HEK293 (cell line): ENCODE measurements around the gene NOG.

ENCODE experiments used
- CTCF ChIA-PET: fragments of 350-600 bp; formaldehyde crosslinking; extraction: SDS; loops from one replicate; lab custom pipeline; 2021; ENCODE audit warnings: antibody characterized with exemption; lab: Yijun Ruan, JAX
- POLR2A ChIA-PET: fragments of 300-600 bp; formaldehyde crosslinking; extraction: SDS; loops from one replicate; lab custom pipeline; 2020; ENCODE audit warnings: antibody characterized with exemption, inconsistent platforms; lab: Yijun Ruan, JAX
- H3K27ac ChIP-seq: fragments of 200-500 bp; sonication (Bioruptor generic); 2 replicates; pipeline ENCODE4 v1.5.1; 2014; ENCODE audit warnings: low read depth, low read length, control low read depth, inconsistent platforms; ENCODE audit errors: extremely low read depth
- H3K36me3 ChIP-seq, 2 experiments: fragments of 200-500 bp in 1 of 2; sonication (Bioruptor generic) in 1 of 2; 1 replicate in 1 of 2; 2 replicates in 1 of 2; pipeline ENCODE4 v1.5.1; 2014 to 2017; ENCODE audit warnings: inconsistent platforms in 2 of 2, low read length in 2 of 2; ENCODE audit not compliant: control insufficient read depth in 2 of 2, insufficient read depth in 1 of 2
- H3K4me1 ChIP-seq: fragments of 200-500 bp; sonication (Bioruptor generic); 2 replicates; pipeline ENCODE4 v1.5.1; 2014; ENCODE audit warnings: mild to moderate bottlenecking, low read length, inconsistent platforms; ENCODE audit not compliant: control insufficient read depth, insufficient read depth
- H3K4me3 ChIP-seq: 2 replicates; pipeline ENCODE4 v1.5.1; 2011; ENCODE audit warnings: low read depth, mild to moderate bottlenecking, control low read depth, low read length, moderate library complexity
- H3K9me3 ChIP-seq: fragments of 200-500 bp; sonication (Bioruptor generic); 2 replicates; pipeline ENCODE4 v1.5.1; 2014; ENCODE audit warnings: low read depth, low read length, inconsistent platforms; ENCODE audit not compliant: control insufficient read depth, insufficient read depth
- ATF2 ChIP-seq: fragments of 450-650 bp; formaldehyde crosslinking; IDR thresholded peaks from 2 replicates; pipeline ENCODE4 v1.5.1; 2016; ENCODE audit warnings: missing biosample characterization, missing genetic modification characterization, low read depth
- KLF9 ChIP-seq: fragments of 450-650 bp; formaldehyde crosslinking; IDR thresholded peaks from 2 replicates; pipeline ENCODE4 v1.5.1; 2016; ENCODE audit warnings: missing biosample characterization, missing genetic modification characterization, low read depth
- OVOL3 ChIP-seq: fragments of 450-650 bp; formaldehyde crosslinking; IDR thresholded peaks from 2 replicates; pipeline ENCODE4 v1.5.1; 2016; ENCODE audit warnings: missing biosample characterization, missing genetic modification characterization
- PRDM10 ChIP-seq: fragments of 450-650 bp; formaldehyde crosslinking; IDR thresholded peaks from 2 replicates; pipeline ENCODE4 v1.5.1; 2016; ENCODE audit warnings: missing biosample characterization, missing genetic modification characterization
- REPIN1 ChIP-seq: fragments of 450-650 bp; formaldehyde crosslinking; IDR thresholded peaks from 2 replicates; pipeline ENCODE4 v1.5.1; 2017; ENCODE audit warnings: missing biosample characterization, missing genetic modification characterization, low read depth
- ZBTB44 ChIP-seq: fragments of 450-650 bp; IDR thresholded peaks from 2 replicates; pipeline ENCODE4 v1.5.1; 2018; ENCODE audit warnings: missing biosample characterization, mild to moderate bottlenecking, missing genetic modification characterization
- ZNF112 ChIP-seq: fragments of 450-650 bp; formaldehyde crosslinking; IDR thresholded peaks from 2 replicates; pipeline ENCODE4 v1.5.0; 2017; ENCODE audit warnings: missing biosample characterization, missing genetic modification characterization
- ZNF157 ChIP-seq: fragments of 450-650 bp; formaldehyde crosslinking; IDR thresholded peaks from 2 replicates; pipeline ENCODE4 v1.5.1; 2016; ENCODE audit warnings: missing biosample characterization, missing genetic modification characterization
- ZNF175 ChIP-seq: fragments of 450-650 bp; formaldehyde crosslinking; IDR thresholded peaks from 2 replicates; pipeline ENCODE4 v1.5.1; 2016; ENCODE audit warnings: missing biosample characterization, missing genetic modification characterization
- ZNF239 ChIP-seq: fragments of 450-650 bp; formaldehyde crosslinking; IDR thresholded peaks from 2 replicates; pipeline ENCODE4 v1.5.1; 2016; ENCODE audit warnings: missing biosample characterization, missing genetic modification characterization
- ZNF416 ChIP-seq: fragments of 450-650 bp; formaldehyde crosslinking; IDR thresholded peaks from 2 replicates; pipeline ENCODE4 v1.5.1; 2016; ENCODE audit warnings: missing biosample characterization, missing genetic modification characterization
- ZNF548 ChIP-seq: fragments of 450-650 bp; formaldehyde crosslinking; IDR thresholded peaks from 2 replicates; pipeline ENCODE4 v1.5.1; 2016; ENCODE audit warnings: missing biosample characterization, missing genetic modification characterization
- ZNF791 ChIP-seq: fragments of 450-650 bp; formaldehyde crosslinking; IDR thresholded peaks from 2 replicates; pipeline ENCODE4 v1.5.1; 2016; ENCODE audit warnings: missing biosample characterization, missing genetic modification characterization
- ZSCAN4 ChIP-seq: fragments of 450-650 bp; formaldehyde crosslinking; IDR thresholded peaks from 2 replicates; pipeline ENCODE4 v1.5.1; 2017; ENCODE audit warnings: missing biosample characterization, missing genetic modification characterization
- ZSCAN5A ChIP-seq: fragments of 450-650 bp; formaldehyde crosslinking; IDR thresholded peaks from 2 replicates; pipeline ENCODE4 v1.5.1; 2016; ENCODE audit warnings: missing biosample characterization, missing genetic modification characterization

NOG gene

GRCh38 chr17:56610321-56610720 lies 16.8 kb downstream of the NOG start:
- H3K4me3 ChIP-seq: no peak overlapping the region
- POLR2A ChIA-PET: interaction anchor here (0.9 kb wide), 1 partner anchor 304 kb away, joined by 3 read pairs; no protein-coding TSS in a partner anchor
- TF ChIP-seq PRDM10 (tag by site-specific recombination) (no peak), ZSCAN4 (tag by site-specific recombination) (no peak), ZNF548 (tag by site-specific recombination) (no peak), ZBTB44 (tag by site-specific recombination) (no peak), ZNF112 (tag by site-specific recombination) (no peak), ZNF157 (tag by site-specific recombination) (no peak), ZSCAN5A (tag by site-specific recombination) (no peak), REPIN1 (tag by site-specific recombination) (no peak), KLF9 (tag by site-specific recombination) (no peak), ZNF239 (tag by site-specific recombination) (no peak), ZNF175 (tag by site-specific recombination) (no peak), ATF2 (tag by site-specific recombination) (no peak)
- TF ChIP-seq, all 188 proteins: peak for 0
- Histone ChIP-seq H3K27ac (no peak overlapping the region), H3K4me1 (no peaks in the 10 kb centered on the region), H3K9me3 (no peaks in the 10 kb centered on the region), H3K36me3 (no peaks in the 10 kb centered on the region)
- CTCF ChIA-PET: interaction anchor here (1.1 kb wide), 1 partner anchor 106 kb away, joined by 4 read pairs; no protein-coding TSS in a partner anchor

GRCh38 chr17:56613131-56613530 lies 19.6 kb downstream of the NOG start:
- Histone ChIP-seq H3K4me1 (no peaks in the 10 kb centered on the region), H3K36me3 (no peaks in the 10 kb centered on the region), H3K9me3 (no peaks in the 10 kb centered on the region), H3K4me3 (no peak overlapping the region), H3K27ac (no peak overlapping the region)
- TF ChIP-seq OVOL3 (tag by site-specific recombination) (no peak), ZNF416 (no peak), ZNF791 (tag by site-specific recombination) (no peak)
- CTCF ChIA-PET: no interaction called here
- POLR2A ChIA-PET: no interaction called here
